ENCODE measurements around the gene INTS2.
A peak's percentile ranks its signal among the peaks of the same experiment; 100 is the strongest.
"Not testable (repeated sequence)": the region's sequence is repeated elsewhere in the genome, so short reads cannot be mapped to it uniquely, and the experiment has no call there.

The INTS2 gene, protein sequence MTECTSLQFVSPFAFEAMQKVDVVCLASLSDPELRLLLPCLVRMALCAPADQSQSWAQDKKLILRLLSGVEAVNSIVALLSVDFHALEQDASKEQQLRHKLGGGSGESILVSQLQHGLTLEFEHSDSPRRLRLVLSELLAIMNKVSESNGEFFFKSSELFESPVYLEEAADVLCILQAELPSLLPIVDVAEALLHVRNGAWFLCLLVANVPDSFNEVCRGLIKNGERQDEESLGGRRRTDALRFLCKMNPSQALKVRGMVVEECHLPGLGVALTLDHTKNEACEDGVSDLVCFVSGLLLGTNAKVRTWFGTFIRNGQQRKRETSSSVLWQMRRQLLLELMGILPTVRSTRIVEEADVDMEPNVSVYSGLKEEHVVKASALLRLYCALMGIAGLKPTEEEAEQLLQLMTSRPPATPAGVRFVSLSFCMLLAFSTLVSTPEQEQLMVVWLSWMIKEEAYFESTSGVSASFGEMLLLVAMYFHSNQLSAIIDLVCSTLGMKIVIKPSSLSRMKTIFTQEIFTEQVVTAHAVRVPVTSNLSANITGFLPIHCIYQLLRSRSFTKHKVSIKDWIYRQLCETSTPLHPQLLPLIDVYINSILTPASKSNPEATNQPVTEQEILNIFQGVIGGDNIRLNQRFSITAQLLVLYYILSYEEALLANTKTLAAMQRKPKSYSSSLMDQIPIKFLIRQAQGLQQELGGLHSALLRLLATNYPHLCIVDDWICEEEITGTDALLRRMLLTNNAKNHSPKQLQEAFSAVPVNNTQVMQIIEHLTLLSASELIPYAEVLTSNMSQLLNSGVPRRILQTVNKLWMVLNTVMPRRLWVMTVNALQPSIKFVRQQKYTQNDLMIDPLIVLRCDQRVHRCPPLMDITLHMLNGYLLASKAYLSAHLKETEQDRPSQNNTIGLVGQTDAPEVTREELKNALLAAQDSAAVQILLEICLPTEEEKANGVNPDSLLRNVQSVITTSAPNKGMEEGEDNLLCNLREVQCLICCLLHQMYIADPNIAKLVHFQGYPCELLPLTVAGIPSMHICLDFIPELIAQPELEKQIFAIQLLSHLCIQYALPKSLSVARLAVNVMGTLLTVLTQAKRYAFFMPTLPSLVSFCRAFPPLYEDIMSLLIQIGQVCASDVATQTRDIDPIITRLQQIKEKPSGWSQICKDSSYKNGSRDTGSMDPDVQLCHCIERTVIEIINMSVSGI

DNA sequence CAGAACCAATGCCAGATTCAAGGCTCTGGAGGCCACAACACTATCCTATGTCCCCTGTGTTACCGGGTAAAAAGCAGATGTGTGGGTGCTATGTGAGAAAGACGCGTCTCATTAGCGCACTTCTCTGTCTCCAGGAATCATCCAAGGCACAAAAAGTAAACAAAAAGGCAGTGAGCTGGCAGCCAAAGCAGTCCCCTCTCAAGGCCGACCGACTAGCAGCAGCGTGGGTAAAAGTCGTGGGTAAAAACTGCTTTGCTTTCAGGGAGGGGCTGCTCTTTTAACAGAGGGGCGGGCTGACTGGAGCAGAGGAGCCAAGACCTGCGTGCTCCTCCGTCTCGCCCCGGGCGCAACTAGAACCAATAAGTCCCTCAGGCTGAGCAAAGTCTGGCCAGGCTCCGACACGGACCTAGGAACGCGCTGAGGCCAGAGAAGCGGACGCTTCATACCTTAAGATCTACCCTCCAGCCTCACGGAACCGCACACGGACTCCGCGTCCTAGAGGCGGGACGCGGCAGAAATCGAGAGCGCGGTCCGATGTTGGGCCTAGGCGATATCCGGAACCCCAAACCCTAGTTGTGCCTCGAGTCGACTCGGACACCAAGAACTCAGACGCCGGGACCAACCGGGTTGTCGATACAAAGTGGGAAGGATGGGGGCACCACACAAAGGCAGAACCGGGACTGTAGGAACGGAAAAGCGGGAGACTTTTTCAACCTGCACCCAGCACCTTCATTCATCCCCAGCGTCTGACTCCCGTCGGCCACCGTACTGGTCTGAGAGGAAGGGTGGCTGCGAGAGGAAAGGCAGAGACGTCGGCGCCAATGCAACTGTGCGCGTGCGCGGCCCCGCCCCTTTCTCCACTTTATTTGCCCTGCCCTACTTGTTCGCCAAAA lies at the start of gene INTS2:
INTS2 (minus strand) TSS at position 775 of the 893 bp plus-strand sequence. CDS start 1,338 bp downstream, outside the sequence.
- DNase-seq: peak; percentile 88

DNA sequence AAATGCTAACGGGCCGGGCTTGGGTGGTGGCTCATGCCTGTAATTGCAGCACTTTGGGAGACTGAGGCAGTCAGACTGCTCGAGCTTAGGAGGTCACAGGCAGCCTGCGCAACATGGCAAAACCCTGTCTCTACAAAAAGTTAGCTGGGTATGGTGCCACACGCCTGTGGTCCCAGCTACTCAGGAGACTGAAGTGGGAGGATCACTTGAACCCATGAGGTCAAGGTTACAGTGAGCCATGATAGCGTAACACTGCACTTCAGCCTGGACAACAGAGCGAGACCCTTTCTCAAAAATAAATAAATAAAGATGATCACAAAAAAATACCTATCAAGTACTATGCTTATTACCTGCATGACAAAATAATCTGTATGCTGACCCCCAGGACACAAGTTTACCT lies 46.3 kb upstream of the INTS2 start:
- DNase-seq: no peak

DNA sequence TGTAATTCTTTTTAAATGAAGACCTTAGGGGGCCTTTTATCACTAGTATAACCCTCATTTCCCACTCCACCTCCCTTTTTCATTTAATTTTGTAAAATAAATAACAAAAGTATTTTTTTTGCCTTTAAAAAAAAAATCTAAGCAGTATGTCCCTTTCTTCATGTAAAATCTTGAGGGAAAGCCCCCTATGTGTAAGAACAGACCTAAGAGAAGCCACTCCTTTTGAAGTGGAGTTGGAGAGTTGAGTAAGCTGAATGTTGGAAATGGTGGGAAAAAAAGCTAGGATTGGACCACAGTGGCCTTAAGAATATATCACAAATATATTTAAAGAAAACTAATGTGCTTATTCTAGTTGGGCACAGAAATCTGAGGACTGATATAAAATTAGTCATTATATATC lies 44.5 kb upstream of the INTS2 start:
- no peak for DNase-seq

DNA sequence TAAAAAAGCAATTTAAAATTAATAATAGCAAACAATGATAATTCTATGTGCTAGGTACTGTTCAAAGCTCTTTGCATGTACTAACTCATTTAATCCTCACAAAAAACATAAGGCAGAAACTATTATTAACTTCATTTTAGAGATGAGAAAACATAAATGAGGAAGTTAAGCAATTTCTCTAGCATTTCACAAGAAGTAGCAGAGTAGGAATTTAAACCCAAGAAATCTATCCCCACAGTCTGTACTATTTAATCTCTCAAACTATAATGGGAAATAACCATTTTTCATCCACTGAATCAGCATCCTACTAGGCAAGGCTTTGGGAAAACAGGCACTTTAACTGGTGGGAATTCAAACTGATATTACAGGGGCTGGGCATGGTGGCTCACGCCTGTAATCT lies 42.2 kb upstream of the INTS2 start:
- DNase-seq: no peak

DNA sequence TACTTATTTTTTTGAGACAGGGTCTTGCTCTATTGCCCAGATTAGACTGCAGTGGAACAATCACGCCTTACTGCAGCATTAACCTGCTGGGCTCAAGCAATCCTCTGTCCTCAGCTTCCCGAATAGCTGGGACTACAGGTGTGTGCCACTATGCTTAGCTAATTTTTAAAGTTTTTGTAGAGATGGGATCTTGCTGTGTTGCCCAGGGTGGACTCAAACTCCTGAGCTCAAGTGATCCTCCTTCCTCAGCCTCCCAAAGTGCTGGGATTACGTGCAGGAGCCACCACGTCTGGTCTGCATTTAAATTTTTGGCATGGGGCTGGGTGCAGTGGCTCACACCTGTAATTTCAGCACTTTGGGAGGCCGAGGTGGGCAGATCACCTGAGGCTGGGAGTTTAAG lies 41.0 kb upstream of the INTS2 start:
- no peak for DNase-seq

DNA sequence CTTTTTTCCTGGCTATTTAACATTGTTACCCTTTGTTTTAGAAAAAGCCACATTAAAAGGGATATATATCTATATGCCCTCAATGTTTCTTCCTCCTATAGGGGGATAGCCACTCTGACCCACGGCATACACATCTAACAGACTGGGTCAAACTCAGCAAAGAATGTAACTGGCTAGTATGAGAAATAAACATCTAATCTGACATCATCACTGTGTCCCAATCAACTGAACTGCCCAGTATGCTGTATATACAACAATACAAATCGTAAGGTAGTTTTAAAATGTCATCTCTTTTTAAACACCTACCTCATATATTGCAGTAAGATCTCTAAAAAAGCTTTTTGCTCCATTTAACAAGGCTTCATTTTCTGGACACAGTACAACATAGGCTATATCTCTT lies 39.9 kb upstream of the INTS2 start:
- DNase-seq: no peak

DNA sequence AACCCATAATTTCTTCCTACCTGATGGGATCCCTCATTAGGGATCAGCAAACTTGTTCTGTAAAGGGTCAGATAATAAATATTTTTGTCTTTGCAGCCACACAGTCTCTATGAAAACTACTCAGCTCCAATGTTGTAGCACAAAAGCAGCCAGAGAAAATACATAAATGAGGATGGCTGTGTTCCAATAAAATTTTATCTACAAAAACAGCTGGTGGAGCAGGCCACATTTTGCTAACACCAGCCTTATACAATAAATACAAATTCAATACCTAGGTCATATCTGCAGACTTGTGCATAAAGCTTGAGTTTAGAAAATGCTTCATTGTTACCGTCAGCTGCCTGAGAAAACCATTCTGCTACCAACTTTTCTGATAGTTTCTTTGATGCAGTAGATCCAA lies 38.4 kb upstream of the INTS2 start:
- DNase-seq: no peak

DNA sequence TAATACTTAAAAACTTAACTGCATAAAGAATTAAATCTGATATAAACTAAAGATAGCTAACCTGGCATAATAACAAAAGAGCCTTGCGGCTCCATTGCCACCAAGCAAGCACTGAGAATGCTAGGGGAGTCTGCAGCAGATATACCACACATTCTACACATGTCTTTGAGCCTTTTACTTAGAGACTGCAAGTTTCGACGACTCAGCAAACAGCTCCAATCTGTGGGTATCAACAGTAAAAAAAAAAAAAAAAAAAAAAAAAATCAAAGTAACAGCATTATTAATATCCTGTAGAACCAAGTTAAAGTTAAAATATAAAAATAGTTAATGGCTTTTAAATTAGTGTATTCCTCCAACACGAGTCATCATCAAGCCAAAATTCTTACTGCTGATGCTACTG lies 27.8 kb upstream of the INTS2 start:
- DNase-seq: no peak

DNA sequence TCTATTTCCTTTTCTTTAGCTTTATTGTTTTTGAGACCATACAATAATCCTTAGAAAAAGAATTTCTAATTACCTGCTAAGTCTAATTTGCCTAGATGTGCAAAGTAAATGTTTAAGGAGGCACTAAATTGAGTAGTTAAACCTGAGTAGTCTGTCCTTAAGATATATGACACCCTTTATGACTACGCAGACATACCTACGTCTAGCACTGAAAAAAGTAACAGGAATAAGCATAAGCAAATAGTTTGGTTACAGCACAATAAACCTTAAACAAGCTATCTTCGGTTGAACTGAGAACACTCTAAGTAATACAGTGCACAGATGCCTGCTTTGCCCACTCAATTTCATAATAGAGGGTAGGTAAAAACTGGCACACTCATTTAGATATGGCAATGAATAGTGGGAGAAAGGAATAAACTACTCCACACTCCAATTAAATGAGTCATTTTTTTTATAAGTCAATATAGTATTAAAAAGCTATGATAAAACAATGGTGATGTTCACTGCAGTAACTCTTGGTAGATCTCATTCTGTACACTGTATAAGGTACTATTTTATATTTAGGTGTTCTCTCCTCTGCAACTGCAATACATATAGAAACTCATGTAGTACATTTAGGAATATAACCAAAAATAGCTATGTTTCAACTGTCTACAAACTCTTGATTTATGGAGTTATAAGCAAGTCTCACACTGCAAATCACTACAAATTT lies 19.7 kb upstream of the INTS2 start:
- DNase-seq: no peak

DNA sequence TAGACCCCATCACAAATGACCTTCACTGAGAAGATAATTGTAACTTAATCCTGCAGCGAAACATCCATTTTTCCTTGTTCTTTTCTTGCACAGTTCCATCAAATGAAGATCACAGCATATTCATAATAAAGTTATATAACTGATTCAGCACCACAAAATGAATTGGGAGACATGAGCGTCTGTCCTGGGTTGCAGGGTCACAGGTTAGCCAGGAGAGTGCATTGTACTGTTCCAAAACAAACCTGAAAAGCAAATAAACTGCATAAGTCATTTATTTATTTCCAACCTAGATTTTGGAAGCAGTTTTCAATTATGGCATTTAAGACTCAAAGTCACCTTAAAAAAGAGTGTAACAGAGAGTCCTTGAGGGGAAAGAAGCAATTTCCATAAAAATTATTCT lies 18.6 kb upstream of the INTS2 start:
- no peak for DNase-seq

DNA sequence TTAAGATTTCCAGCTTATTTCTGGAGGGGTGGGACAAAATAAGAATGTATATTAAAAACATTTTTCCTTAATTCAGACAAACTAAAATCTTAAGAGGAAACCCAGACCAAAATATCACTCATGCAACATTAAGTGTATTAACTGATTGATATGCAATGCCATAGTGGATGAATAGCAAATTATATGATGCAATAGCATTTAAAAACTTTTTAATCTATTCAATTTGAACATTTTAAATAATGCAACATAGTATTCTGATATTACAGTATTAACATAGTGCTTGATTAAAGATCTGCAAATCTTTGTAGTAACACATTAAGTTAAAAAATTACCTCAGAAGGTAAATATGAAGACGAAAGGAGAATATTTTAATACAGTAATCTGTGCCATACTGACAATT lies 15.3 kb upstream of the INTS2 start:
- no peak for DNase-seq

DNA sequence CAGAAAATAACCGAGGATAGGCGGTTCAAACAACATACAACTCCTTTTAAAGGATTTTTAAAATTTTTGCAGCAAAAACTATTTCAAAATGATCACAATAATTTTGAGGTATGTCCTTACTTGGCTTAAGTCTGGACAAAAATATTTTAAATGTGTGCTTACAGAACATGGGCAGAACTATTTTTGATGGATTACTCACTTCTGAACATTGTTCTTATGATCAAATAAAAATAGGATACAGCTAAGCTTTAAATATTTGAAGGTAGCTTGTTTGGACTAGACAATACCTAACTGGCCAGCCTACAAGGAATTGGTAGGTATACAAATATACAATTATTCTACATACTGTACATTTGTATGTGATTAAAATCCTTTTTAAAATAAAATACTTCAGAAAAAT lies 14.3 kb upstream of the INTS2 start:
- DNase-seq: no peak

DNA sequence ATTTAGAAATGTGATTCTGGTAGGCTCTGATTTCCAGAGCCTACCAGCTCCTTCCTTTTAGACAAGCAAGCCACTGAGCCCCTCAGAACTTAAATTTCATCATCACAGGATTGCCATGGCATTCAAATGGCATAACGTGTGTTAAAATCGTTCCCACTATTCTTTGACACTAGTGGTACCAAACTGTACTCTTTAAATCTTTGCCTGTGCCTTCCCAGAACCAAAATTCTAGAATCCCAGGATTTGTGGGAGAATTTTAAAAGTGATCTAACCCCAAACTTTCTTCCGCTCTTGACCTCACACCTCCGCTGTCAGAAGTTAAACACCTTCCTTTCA lies 287 bp upstream of the INTS2 start:
- peak; percentile 69 for DNase-seq

DNA sequence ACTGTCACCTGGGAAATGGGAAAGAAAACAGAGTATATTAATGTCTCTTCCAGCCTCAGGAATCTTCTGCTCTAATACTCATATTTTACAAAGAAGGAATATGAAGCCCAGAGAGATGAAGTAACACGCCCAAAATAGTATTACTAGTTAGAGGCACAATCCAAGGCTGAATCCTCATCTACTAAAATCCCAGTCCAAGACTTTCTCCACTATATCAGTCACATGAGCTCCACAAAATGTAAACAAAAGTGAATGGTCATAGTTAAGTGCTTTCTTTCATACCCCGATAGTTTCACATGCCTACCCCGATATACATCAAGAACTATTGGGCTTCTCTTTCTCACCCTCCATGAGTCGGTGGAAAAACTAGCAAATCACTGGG lies 965 bp downstream of the INTS2 start:
- no peak for DNase-seq

DNA sequence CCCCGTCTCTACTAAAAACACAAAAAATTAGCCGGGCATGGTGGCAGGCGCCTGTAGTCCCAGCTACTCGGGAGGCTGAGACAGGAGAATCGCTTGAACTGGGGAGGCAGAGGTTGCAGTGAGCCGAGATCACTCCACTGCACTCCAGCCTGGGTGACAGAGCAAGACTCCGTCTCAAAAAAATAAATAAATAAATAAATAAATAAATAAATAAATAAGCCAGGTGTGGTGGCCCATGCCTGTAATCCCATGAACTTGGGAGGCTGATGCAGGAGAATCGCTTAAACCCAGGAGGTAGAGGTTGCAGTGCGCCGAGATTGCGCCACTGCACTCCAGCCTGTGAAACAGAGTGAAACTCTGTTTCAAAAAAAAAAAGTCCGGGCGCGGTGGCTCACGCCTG lies 12.6 kb downstream of the INTS2 start:
- not testable (repeated sequence) for DNase-seq

DNA sequence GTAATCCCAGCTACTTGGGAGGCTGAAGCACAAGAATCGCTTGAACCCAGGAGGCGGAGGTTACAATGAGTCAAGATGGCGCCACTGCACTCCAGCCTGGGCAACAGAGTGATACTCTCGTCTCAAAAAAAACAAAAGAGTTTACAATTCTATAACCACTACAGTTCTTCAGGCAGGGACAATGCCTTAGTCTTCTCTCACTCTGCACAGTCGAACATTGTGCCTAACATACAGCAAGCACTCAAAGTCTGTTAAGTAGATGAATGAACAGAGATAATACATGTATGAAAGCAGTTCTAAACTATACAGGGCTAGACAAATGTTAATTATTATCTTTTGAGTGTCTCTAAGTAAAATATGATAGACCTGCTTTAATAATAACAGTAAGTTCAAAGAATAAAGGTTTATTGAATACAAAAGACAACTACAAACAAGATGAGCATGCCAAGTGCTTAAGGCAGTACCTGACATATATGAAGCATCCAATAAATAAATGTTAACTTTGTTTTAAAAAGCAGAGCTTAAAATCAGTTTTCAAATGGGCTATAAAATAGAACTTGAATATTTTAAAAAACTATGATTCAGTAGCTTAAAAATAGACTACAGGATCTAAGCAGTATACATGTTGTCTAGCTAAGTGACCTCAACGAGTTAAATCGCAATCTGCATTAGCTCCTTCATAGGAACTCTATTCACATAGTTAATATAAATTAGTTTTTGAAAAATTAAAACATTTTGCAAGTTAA lies 19.3 kb downstream of the INTS2 start:
- no peak for DNase-seq

DNA sequence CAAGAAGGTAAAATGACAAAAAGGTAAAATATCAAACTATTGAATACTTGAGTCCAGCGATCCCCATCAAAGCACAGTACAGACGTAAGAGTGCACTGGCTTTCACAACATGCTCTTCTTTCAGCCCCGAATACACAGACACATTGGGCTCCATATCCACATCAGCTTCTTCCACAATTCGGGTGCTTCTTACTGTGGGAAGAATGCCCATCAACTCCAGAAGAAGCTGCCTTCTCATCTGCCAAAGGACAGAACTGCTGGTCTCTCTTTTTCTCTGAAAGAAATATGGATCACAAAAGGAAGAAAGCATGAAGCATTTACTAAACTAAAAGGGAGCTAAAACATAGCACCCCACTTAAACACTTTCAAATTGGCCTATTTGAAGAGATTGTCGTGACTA lies 20.4 kb downstream of the INTS2 start:
- DNase-seq: no peak

DNA sequence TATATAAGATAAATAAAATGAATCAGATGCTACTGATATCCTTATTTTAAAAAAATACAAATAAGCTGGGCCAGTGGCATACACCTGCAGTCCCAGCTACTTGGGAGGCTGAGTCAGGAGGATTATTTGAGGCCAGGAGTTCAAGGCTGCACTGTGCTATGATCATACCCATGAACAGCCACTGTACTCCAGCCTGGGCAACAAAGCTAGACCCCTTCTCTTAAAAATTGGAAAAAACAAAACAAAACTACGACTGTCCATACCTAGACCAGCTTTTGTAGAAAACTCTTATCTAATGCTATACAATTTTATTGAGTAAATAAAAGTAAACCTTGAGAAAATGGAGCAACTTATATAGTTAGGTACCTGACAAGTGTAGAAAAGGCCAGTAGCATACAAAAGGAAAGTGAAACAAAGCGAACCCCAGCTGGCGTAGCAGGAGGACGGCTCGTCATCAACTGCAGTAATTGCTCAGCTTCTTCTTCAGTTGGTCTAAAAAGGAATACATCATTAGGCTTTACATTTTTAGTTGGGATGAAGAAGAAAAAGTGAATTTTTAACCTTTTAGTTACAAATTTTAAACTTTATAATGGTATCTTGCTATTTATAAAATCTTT lies 23.6 kb downstream of the INTS2 start:
- DNase-seq: no peak

DNA sequence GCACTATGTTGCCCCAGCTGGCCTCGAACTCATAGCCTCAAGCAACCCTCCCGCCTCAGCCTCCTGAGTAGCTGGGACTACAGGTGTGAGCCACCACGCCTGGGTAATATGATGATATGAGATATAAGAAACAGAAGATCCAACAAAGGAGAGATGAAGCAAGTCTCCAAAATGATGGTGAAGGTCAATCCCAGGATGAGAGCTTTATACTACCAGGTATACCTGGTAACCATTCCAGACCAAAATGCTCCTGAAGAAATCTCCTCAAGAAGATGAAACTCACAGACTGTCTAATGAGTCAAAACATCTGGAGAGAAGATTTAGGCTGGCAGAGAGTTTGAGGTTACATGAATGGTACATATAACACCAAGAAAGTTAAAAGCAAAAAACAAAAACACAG lies 24.5 kb downstream of the INTS2 start:
- DNase-seq: no peak

DNA sequence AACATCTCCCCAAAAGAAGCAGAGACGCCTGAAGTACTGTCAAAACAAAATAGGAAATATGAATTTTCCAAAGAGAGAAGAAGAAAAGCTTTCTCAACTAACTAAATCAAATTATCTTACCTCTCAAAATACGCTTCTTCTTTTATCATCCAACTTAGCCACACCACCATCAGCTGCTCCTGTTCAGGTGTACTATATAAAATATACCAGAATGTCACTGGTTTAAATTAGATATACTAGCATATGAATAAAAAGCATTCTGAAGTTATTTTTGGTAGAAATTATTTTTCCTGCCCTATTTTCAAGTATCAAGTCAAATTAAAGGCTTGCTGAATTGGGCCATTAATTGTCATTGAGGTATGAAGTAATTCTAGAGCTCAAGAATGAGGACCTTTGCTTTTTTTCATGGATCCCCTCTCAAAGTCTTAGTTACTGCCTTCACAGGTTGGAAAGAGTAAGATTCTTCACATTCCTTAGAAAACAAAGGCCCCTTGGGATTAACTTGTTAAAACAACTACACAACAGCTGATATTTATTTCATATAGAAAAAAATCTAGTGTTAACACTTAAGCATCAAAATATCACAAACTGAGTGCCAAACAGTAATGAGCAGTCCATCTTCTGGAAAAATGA lies 30.1 kb downstream of the INTS2 start:
- no peak for DNase-seq
